Thyroid gland (tissue), 4 donors: ENCODE data around the gene PTCD1. TPM values are rescaled to one million over a fixed set of nuclear protein-coding genes. Genes with fewer than 3 reads are reported as not detected.

ENCODE experiments used
- DNase-seq, 2 donors: peaks; one replicate each; pipeline ENCODE4 v3.0.0-alpha.2; 2019
- H3K27ac ChIP-seq, 3 donors: fragments of 200-600 bp; sonication (generic); 1 replicate in 2 of 3; 2 replicates in 1 of 3; pipeline ENCODE4 v1.5.1; 2016 to 2019; ENCODE audit warnings: mild to moderate bottlenecking in 1 of 3, moderate library complexity in 1 of 3
- H3K27me3 ChIP-seq: fragments of 200-600 bp; sonication (generic); one replicate; pipeline ENCODE4 v1.5.1; 2019
- H3K36me3 ChIP-seq, 2 donors: fragments of 200-600 bp; sonication (generic); one replicate each; pipeline ENCODE4 v1.5.1; 2016 to 2019
- H3K4me1 ChIP-seq, 2 donors: fragments of 200-600 bp; sonication (generic); one replicate each; pipeline ENCODE4 v1.5.1; 2017 to 2019
- H3K4me3 ChIP-seq, 3 donors: fragments of 200-600 bp; sonication (generic); replicated peaks in 1 of 3; 1 replicate in 2 of 3; 2 replicates in 1 of 3; pipeline ENCODE4 v1.5.1; 2016; ENCODE audit warnings: mild to moderate bottlenecking in 1 of 3
- H3K9me3 ChIP-seq: fragments of 200-600 bp; sonication (generic); one replicate; pipeline ENCODE4 v1.5.1; 2017
- POLR2A ChIP-seq, 2 donors: fragments of 450-650 bp; IDR thresholded peaks; one replicate each; pipeline ENCODE4 v1.6.1; 2017; ENCODE audit warnings: antibody characterized with exemption in 2 of 2, mild to moderate bottlenecking in 2 of 2, moderate library complexity in 1 of 2
- WGBS, 2 donors: methylation state at CpG; one replicate each; pipeline ENCODE4 v1.1.5; 2017; 5-methylcytosine and 5-hydroxymethylcytosine counted together
- intact Hi-C: fragments of 100-400 bp; cut with DNase I; formaldehyde crosslinking; loops from one replicate; pipeline ENCODE4 v1.15.1; 2023
- total RNA-seq, 4 donors: library from RNA; depleted of rRNA; stranded (reverse); fragments of >200 nt; gene quantifications; one replicate each; pipeline ENCODE4 v1.2.3, GENCODE V29; 2016
- TF ChIP-seq, protein P1 (sequence below), 6 experiments: fragments of 200-600 bp in 3 of 6; fragments of 450-650 bp in 3 of 6; sonication (generic) in 3 of 6; IDR thresholded peaks; one replicate each; pipeline ENCODE4 v1.5.1; 2016 to 2019; ENCODE audit warnings: antibody characterized with exemption in 6 of 6, mild to moderate bottlenecking in 2 of 6, inconsistent platforms in 1 of 6, moderate library complexity in 1 of 6

PTCD1 gene
- total RNA-seq, 4 donors from 2014 or later, result 5.4 to 9.6 (median 8.2) TPM

DNA sequence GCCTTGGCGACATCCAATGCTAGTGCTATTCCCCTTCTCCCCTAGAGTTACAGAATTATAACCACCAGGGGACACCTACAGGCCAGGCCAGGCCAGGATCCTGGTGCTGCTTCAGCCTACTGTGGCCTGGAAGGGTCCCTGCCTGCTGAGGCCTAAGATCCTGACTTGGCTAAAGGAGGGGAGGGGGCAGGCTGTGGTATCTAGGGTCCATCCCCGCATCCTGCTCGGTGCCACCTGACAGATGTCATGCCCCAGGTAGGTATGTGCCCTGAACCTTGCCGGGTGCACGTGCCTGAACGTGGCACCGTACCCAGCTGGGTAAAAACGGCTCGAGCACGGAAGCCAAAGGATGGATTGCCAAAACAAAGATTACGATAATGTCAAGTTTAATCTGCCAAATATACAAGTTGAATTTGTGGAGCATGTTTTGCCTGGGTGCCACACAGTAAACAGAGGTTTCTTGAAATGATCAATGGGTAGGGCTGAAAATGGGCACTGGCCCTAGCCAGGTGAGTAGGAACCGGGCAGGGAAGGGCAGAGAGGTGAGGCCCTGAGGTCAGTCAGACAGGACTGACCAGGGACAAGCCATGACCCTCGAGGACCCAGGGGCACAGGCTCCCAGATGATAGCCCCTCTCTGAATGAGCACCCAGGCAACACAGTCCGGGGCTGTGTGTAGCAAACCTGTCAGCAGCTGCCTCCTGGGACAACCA, 42.8 kb downstream of the PTCD1 start:
- 88 to 95% methylated on average over 12 to 13 of the region's 14 CpGs for whole genome bisulfite sequencing, 2 donors
- intact Hi-C loops, result no loop called here
- peaks cover 43 to 55% of the 10 kb centered on the region in 2 donors for H3K36me3 ChIP-seq
- no peak for TF ChIP-seq POLR2A (IDR thresholded peaks at IDR 0.05)
- TF ChIP-seq, protein P1, sequence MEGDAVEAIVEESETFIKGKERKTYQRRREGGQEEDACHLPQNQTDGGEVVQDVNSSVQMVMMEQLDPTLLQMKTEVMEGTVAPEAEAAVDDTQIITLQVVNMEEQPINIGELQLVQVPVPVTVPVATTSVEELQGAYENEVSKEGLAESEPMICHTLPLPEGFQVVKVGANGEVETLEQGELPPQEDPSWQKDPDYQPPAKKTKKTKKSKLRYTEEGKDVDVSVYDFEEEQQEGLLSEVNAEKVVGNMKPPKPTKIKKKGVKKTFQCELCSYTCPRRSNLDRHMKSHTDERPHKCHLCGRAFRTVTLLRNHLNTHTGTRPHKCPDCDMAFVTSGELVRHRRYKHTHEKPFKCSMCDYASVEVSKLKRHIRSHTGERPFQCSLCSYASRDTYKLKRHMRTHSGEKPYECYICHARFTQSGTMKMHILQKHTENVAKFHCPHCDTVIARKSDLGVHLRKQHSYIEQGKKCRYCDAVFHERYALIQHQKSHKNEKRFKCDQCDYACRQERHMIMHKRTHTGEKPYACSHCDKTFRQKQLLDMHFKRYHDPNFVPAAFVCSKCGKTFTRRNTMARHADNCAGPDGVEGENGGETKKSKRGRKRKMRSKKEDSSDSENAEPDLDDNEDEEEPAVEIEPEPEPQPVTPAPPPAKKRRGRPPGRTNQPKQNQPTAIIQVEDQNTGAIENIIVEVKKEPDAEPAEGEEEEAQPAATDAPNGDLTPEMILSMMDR (IDR thresholded peaks at IDR 0.05), result no peak
- H3K4me1 ChIP-seq, result peaks cover 6 to 19% of the 10 kb centered on the region in 2 donors
- no peak overlapping the region for H3K4me3 ChIP-seq
- no peaks in the 10 kb centered on the region for H3K9me3 ChIP-seq
- DNase-seq, result no peak
- H3K27ac ChIP-seq, result no peak overlapping the region
- no peaks in the 10 kb centered on the region for H3K27me3 ChIP-seq

DNA sequence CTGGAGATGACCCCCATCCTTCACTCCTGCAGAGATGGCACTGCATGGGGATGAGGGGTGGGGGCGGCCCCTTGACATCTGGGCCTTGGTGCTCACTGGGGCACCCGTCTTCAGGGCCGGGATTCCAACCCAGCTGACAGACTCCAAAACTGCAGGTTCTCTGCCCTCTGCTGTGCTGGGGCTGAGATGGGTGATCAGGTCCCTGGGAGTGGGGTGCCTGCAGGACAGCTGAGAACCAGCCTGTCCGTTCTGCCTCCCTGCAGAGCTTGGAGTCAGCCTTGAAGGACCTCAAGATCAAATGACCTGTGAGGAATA, 44.5 kb downstream of the PTCD1 start:
- H3K27ac ChIP-seq, result no peak overlapping the region
- no peak for DNase-seq
- intact Hi-C loops, result no loop called here
- H3K36me3 ChIP-seq, result peaks cover 47 to 64% of the 10 kb centered on the region in 2 donors
- no peaks in the 10 kb centered on the region for H3K9me3 ChIP-seq
- H3K4me3 ChIP-seq, result no peak overlapping the region
- H3K27me3 ChIP-seq, result no peaks in the 10 kb centered on the region
- no peak for TF ChIP-seq POLR2A (IDR thresholded peaks at IDR 0.05)
- WGBS, 2 donors, result 92 to 94% methylated on average over 2 to 4 of the region's 4 CpGs
- H3K4me1 ChIP-seq, result peaks cover 6 to 12% of the 10 kb centered on the region in 2 donors

GRCh38 chr7:99393355-99394187, 45.0 kb downstream of the PTCD1 start:
- WGBS, 2 donors, result 24 to 37% methylated on average over 22 of the region's 30 CpGs
- peak in 1 of 2 donors; percentile 20 for TF ChIP-seq POLR2A (IDR thresholded peaks at IDR 0.05)
- TF ChIP-seq, protein P1 (IDR thresholded peaks at IDR 0.05), result no peak
- DNase-seq, result peak; percentile 53 to 71
- intact Hi-C loops, result no loop called here
- Histone ChIP-seq H3K27ac (peak overlapping the region in 2 of 3 donors; percentile 5 to 61), H3K4me3 (peak overlapping the region; percentile 4 to 58 (median 54)), H3K27me3 (no peaks in the 10 kb centered on the region), H3K36me3 (peaks cover 53 to 60% of the 10 kb centered on the region in 2 donors), H3K9me3 (no peaks in the 10 kb centered on the region), H3K4me1 (peaks cover 6 to 12% of the 10 kb centered on the region in 2 donors)

GRCh38 chr7:99392659-99393354, 45.8 kb downstream of the PTCD1 start:
- peaks cover 6 to 12% of the 10 kb centered on the region in 2 donors for H3K4me1 ChIP-seq
- peak overlapping the region in 2 of 3 donors; percentile 5 to 61 for H3K27ac ChIP-seq
- H3K9me3 ChIP-seq, result no peaks in the 10 kb centered on the region
- DNase-seq, result peak; percentile 86 to 89
- intact Hi-C loops, result no loop called here
- peak overlapping the region; percentile 21 to 58 (median 54) for H3K4me3 ChIP-seq
- no peaks in the 10 kb centered on the region for H3K27me3 ChIP-seq
- peak in 1 of 2 donors; percentile 43 for TF ChIP-seq POLR2A (IDR thresholded peaks at IDR 0.05)
- TF ChIP-seq, protein P1 (IDR thresholded peaks at IDR 0.05), result no peak
- H3K36me3 ChIP-seq, result peaks cover 58 to 59% of the 10 kb centered on the region in 2 donors
- 0 to 8% methylated on average over 16 of the region's 68 CpGs for WGBS, 2 donors

DNA sequence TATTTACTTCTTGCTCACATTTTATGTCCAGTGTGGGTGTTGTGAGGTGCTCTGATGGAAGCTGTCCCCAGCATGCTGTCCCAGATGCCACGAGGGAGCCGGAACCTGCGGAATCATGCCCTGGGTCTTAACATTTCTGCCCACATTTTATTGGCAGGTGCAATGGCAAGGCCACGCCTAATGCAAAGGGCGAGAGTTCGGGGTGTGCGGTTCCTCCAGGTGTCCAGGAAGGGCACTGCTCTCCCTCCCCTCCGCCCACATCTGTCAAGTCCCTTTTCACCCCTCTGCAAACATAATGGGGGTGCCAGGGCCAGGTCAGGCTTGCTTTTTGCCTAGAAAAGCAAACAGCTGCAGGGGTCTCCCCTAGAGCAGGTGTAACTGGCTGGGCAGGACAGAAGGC, 46.6 kb downstream of the PTCD1 start:
- Histone ChIP-seq H3K4me3 (no peak overlapping the region), H3K36me3 (peaks cover 54 to 56% of the 10 kb centered on the region in 2 donors), H3K4me1 (peaks cover 6 to 12% of the 10 kb centered on the region in 2 donors), H3K27ac (no peak overlapping the region), H3K9me3 (no peaks in the 10 kb centered on the region), H3K27me3 (no peaks in the 10 kb centered on the region)
- TF ChIP-seq POLR2A (IDR thresholded peaks at IDR 0.05), result no peak
- TF ChIP-seq, protein P1 (IDR thresholded peaks at IDR 0.05), result no peak
- no peak for DNase-seq
- intact Hi-C loops, result no loop called here
- 89 to 90% methylated on average over 8 of the region's 8 CpGs for WGBS, 2 donors
